K562 (cell line): ENCODE results near the gene ATP6V1G1. TPM values are rescaled to one million over a fixed set of nuclear protein-coding genes. Genes with fewer than 3 reads are reported as not detected.

Experiments
- polyA plus RNA-seq, 8 experiments: library from polyadenylated mRNA; depleted of rRNA in 4 of 8; stranded (reverse) in 5 of 8; unstranded in 3 of 8; fragments of >200 nt; fragmentation: Nextera tagmentation in 2 of 8; fragmentation: Illumina TruSeq in 1 of 8; extraction: Ambion mirVana in 2 of 8; extraction: Trizol in 1 of 8; gene quantifications; 2 replicates each; pipeline versions ENCODE4 v1.2.1 to v1.2.3, GENCODE V29; 2011 to 2014; ENCODE audit warnings: inconsistent platforms in 1 of 8, missing spikeins in 1 of 8
- total RNA-seq, 7 experiments: library from RNA; depleted of rRNA in 6 of 7; stranded (reverse); fragments of >200 nt in 6 of 7; fragmentation: Illumina TruSeq in 2 of 7; extraction: Trizol in 2 of 7; gene quantifications; 2 replicates each; pipeline versions ENCODE4 v1.2.1 to v1.2.3, GENCODE V29; 2011 to 2021; ENCODE audit warnings: low replicate concordance in 1 of 7
- TF ChIP-seq, protein P1 (sequence below): fragments of 450-650 bp; IDR thresholded peaks from 2 replicates; pipeline ENCODE4 v1.6.1; 2016; ENCODE audit warnings: low read depth

ATP6V1G1 gene
- total and polyA plus RNA-seq, 9 of the 15 experiments (the other 6 are each of a cell fraction or from before 2014, with no cell fraction given) = 88.4 to 492 (median 193) TPM

DNA sequence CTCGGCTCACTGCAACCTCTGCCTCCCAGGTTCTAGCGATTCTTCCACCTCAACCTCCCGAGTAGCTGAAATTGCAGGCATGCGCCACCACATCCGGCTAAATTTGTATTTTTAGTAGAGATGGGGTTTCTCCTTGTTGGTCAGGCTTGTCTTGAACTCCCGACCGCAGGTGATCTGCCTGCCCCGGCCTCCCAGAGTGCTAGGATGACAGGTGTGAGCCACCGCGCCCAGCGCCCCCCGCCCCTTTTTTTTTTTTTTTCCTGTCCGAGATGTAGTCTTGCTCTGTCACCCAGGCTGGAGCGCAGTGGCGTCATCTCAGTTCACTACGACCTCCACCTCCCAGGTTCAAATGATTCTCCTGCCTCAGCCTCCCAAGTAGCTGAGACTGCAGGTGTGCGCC is 6.6 kb downstream of the ATP6V1G1 start (continued):
- TF ChIP-seq, protein P1, sequence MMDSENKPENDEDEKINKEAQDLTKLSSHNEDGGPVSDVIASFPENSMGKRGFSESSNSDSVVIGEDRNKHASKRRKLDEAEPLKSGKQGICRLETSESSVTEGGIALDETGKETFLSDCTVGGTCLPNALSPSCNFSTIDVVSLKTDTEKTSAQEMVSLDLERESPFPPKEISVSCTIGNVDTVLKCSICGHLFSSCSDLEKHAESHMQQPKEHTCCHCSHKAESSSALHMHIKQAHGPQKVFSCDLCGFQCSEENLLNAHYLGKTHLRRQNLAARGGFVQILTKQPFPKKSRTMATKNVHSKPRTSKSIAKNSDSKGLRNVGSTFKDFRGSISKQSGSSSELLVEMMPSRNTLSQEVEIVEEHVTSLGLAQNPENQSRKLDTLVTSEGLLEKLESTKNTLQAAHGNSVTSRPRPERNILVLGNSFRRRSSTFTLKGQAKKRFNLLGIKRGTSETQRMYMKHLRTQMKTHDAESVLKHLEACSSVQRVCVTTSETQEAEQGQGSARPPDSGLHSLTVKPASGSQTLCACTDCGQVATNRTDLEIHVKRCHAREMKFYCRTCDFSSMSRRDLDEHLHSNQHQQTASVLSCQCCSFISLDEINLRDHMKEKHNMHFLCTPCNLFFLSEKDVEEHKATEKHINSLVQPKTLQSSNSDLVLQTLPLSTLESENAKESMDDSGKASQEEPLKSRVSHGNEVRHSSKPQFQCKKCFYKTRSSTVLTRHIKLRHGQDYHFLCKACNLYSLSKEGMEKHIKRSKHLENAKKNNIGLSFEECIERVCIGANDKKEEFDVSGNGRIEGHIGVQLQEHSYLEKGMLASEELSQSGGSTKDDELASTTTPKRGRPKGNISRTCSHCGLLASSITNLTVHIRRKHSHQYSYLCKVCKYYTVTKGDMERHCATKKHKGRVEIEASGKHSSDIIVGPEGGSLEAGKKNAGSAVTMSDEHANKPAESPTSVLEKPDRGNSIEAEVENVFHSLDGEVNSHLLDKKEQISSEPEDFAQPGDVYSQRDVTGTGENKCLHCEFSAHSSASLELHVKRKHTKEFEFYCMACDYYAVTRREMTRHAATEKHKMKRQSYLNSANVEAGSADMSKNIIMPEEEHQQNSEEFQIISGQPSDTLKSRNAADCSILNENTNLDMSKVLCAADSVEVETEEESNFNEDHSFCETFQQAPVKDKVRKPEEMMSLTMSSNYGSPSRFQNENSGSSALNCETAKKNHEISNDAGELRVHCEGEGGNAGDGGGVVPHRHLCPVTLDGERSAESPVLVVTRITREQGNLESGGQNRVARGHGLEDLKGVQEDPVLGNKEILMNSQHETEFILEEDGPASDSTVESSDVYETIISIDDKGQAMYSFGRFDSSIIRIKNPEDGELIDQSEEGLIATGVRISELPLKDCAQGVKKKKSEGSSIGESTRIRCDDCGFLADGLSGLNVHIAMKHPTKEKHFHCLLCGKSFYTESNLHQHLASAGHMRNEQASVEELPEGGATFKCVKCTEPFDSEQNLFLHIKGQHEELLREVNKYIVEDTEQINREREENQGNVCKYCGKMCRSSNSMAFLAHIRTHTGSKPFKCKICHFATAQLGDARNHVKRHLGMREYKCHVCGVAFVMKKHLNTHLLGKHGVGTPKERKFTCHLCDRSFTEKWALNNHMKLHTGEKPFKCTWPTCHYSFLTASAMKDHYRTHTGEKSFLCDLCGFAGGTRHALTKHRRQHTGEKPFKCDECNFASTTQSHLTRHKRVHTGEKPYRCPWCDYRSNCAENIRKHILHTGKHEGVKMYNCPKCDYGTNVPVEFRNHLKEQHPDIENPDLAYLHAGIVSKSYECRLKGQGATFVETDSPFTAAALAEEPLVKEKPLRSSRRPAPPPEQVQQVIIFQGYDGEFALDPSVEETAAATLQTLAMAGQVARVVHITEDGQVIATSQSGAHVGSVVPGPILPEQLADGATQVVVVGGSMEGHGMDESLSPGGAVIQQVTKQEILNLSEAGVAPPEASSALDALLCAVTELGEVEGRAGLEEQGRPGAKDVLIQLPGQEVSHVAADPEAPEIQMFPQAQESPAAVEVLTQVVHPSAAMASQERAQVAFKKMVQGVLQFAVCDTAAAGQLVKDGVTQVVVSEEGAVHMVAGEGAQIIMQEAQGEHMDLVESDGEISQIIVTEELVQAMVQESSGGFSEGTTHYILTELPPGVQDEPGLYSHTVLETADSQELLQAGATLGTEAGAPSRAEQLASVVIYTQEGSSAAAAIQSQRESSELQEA = no peak
